ENCODE data around the gene ATM.

DNA sequence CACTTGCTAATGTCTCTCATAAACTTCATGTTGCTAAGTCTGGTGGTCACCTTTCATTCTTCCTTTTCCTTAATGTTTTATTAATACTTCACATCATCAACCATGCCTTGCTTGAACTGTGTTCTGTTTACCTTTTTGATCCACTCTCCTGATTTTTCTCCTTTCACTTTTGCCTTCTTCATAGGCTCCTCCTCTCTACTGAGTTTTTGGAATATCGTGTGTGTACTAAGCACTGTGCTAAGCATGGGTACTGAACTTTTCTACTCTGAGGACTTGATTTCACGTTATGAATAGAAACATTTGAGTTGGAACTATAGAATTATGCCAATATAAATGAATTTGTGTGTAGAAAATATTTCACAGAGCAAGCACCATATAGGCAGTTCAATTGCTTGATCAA lies 90.6 kb downstream of the ATM start:
- TF ChIP-seq CTCF (IDR thresholded peaks at IDR 0.05) (no peak), POLR2A (IDR thresholded peaks at IDR 0.05) (no peak)

Measured in Peyer's patch (tissue), 4 donors.